Erythroblast (primary cell): ENCODE measurements around the gene SAMD11.

Experiments
- GATA1 ChIP-seq: IDR thresholded peaks from 2 replicates; pipeline ENCODE4 v1.6.1; 2011; ENCODE audit warnings: low read depth, mild to moderate bottlenecking, control low read depth, low read length, moderate library complexity
- POLR2A ChIP-seq: IDR thresholded peaks from 2 replicates; pipeline ENCODE4 v1.6.1; 2011; ENCODE audit warnings: mild to moderate bottlenecking, low read length

- TF ChIP-seq POLR2A (no peak), GATA1 (no peak)
Measured at GRCh38 chr1:962381-963300, 38.9 kb downstream of the SAMD11 start.
